ENCODE measurements around the gene PARS2.

Gene PARS2

GRCh38 chr1:54796902-54797301, 32.6 kb upstream of the PARS2 start:
- no peak overlapping the region for H3K27ac ChIP-seq
- TF ChIP-seq CTCF (conservative IDR thresholded peaks at IDR 0.05) = no peak

GRCh38 chr1:54795841-54796468, 31.6 kb upstream of the PARS2 start:
- peak overlapping the region; percentile 53 for H3K27ac ChIP-seq
- TF ChIP-seq CTCF (conservative IDR thresholded peaks at IDR 0.05) = no peak

- peak overlapping the region; percentile 53 for H3K27ac ChIP-seq
- no peak for TF ChIP-seq CTCF (conservative IDR thresholded peaks at IDR 0.05)
Measured at GRCh38 chr1:54795356-54795665, 31.0 kb upstream of the PARS2 start.

GRCh38 chr1:54794451-54795355, 30.4 kb upstream of the PARS2 start:
- H3K27ac ChIP-seq = peak overlapping the region; percentile 53
- 0 out of 2 replicates have a peak, but pooled peaks have one; percentile 10 for TF ChIP-seq CTCF (conservative IDR thresholded peaks at IDR 0.05)

- H3K27ac ChIP-seq = no peak overlapping the region
- no peak for TF ChIP-seq CTCF (conservative IDR thresholded peaks at IDR 0.05)
Measured at GRCh38 chr1:54792686-54793282, 28.5 kb upstream of the PARS2 start.

- TF ChIP-seq CTCF (conservative IDR thresholded peaks at IDR 0.05) = peak; percentile 67
- H3K27ac ChIP-seq = no peak overlapping the region
Measured at GRCh38 chr1:54791880-54792522, 27.7 kb upstream of the PARS2 start.

- H3K27ac ChIP-seq = no peak overlapping the region
- TF ChIP-seq CTCF (conservative IDR thresholded peaks at IDR 0.05) = no peak
Measured at GRCh38 chr1:54788459-54788858, 24.1 kb upstream of the PARS2 start.
